SK-N-SH (cell line): ENCODE measurements around the gene FAM168A.

Experiments
- EP300 ChIP-seq, 2 experiments: IDR thresholded peaks; 2 replicates each; pipeline versions ENCODE4 v1.4.0 to v1.6.1; 2012; ENCODE audit warnings: borderline replicate concordance in 1 of 2, low read depth in 1 of 2, low read length in 1 of 2
- GATA2 ChIP-seq: sonication (generic); formaldehyde crosslinking; IDR thresholded peaks from 2 replicates; pipeline ENCODE4 v1.5.0; 2020; ENCODE audit warnings: mild to moderate bottlenecking, missing genetic modification reagents
- JUND ChIP-seq: IDR thresholded peaks from 2 replicates; pipeline ENCODE4 v1.4.0; 2012
- POLR2AphosphoS5 ChIP-seq: IDR thresholded peaks from 2 replicates; pipeline ENCODE4 v1.6.1; 2012; ENCODE audit warnings: low read depth, low read length
- RAD21 ChIP-seq: IDR thresholded peaks from 2 replicates; pipeline ENCODE4 v1.6.1; 2012; ENCODE audit warnings: mild to moderate bottlenecking, low read length
- RFX5 ChIP-seq: IDR thresholded peaks from 2 replicates; pipeline ENCODE4 v1.6.1; 2012; ENCODE audit warnings: mild to moderate bottlenecking, improper control_type of control experiment, low read length
- SIN3A ChIP-seq: IDR thresholded peaks from 2 replicates; pipeline ENCODE4 v1.6.1; 2012; ENCODE audit warnings: low read depth, mild to moderate bottlenecking, low read length, moderate library complexity, borderline replicate concordance
- TAF1 ChIP-seq: IDR thresholded peaks from 2 replicates; pipeline ENCODE4 v1.6.1; 2012; ENCODE audit warnings: low read depth, mild to moderate bottlenecking, low read length, moderate library complexity, borderline replicate concordance
- YY1 ChIP-seq: IDR thresholded peaks from 2 replicates; pipeline ENCODE4 v1.4.0; 2012; ENCODE audit warnings: low read depth, mild to moderate bottlenecking
- TF ChIP-seq, protein P1 (sequence below): fragments of 200-600 bp; sonication (generic); IDR thresholded peaks from 2 replicates; pipeline ENCODE4 v1.6.1; 2017; ENCODE audit warnings: antibody characterized with exemption, mild to moderate bottlenecking, moderate library complexity
- TF ChIP-seq, protein P2 (sequence below): IDR thresholded peaks from 2 replicates; pipeline ENCODE4 v1.6.1; 2012; ENCODE audit warnings: mild to moderate bottlenecking, low read depth, low read length, moderate library complexity
- TF ChIP-seq, protein P3 (sequence below): IDR thresholded peaks from 2 replicates; pipeline ENCODE4 v1.4.0; 2012; ENCODE audit warnings: low read depth
- TF ChIP-seq, protein P4 (sequence below): fragments of 150-350 bp; IDR thresholded peaks from 2 replicates; pipeline ENCODE4 v1.6.1; 2017; ENCODE audit warnings: antibody characterized with exemption, low read length, low read depth, borderline replicate concordance

- no peak for TF ChIP-seq GATA2 (CRISPR knock-in tag)
- TF ChIP-seq, protein P1, sequence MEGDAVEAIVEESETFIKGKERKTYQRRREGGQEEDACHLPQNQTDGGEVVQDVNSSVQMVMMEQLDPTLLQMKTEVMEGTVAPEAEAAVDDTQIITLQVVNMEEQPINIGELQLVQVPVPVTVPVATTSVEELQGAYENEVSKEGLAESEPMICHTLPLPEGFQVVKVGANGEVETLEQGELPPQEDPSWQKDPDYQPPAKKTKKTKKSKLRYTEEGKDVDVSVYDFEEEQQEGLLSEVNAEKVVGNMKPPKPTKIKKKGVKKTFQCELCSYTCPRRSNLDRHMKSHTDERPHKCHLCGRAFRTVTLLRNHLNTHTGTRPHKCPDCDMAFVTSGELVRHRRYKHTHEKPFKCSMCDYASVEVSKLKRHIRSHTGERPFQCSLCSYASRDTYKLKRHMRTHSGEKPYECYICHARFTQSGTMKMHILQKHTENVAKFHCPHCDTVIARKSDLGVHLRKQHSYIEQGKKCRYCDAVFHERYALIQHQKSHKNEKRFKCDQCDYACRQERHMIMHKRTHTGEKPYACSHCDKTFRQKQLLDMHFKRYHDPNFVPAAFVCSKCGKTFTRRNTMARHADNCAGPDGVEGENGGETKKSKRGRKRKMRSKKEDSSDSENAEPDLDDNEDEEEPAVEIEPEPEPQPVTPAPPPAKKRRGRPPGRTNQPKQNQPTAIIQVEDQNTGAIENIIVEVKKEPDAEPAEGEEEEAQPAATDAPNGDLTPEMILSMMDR, result no peak
- no peak for TF ChIP-seq POLR2AphosphoS5
- TF ChIP-seq, protein P2, sequence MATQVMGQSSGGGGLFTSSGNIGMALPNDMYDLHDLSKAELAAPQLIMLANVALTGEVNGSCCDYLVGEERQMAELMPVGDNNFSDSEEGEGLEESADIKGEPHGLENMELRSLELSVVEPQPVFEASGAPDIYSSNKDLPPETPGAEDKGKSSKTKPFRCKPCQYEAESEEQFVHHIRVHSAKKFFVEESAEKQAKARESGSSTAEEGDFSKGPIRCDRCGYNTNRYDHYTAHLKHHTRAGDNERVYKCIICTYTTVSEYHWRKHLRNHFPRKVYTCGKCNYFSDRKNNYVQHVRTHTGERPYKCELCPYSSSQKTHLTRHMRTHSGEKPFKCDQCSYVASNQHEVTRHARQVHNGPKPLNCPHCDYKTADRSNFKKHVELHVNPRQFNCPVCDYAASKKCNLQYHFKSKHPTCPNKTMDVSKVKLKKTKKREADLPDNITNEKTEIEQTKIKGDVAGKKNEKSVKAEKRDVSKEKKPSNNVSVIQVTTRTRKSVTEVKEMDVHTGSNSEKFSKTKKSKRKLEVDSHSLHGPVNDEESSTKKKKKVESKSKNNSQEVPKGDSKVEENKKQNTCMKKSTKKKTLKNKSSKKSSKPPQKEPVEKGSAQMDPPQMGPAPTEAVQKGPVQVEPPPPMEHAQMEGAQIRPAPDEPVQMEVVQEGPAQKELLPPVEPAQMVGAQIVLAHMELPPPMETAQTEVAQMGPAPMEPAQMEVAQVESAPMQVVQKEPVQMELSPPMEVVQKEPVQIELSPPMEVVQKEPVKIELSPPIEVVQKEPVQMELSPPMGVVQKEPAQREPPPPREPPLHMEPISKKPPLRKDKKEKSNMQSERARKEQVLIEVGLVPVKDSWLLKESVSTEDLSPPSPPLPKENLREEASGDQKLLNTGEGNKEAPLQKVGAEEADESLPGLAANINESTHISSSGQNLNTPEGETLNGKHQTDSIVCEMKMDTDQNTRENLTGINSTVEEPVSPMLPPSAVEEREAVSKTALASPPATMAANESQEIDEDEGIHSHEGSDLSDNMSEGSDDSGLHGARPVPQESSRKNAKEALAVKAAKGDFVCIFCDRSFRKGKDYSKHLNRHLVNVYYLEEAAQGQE, result no peak
- TF ChIP-seq YY1, result no peak
- TF ChIP-seq SIN3A, result no peak
- TF ChIP-seq, protein P3, sequence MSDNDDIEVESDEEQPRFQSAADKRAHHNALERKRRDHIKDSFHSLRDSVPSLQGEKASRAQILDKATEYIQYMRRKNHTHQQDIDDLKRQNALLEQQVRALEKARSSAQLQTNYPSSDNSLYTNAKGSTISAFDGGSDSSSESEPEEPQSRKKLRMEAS, result no peak
- TF ChIP-seq EP300 (IDR thresholded peaks at IDR 0.05; ENCODE audit: borderline replicate concordance in 1 of 2, low read depth in 1 of 2, low read length in 1 of 2), result no peak
- no peak for TF ChIP-seq JUND
- TF ChIP-seq RAD21, result no peak
- no peak for TF ChIP-seq RFX5
- TF ChIP-seq, protein P4, sequence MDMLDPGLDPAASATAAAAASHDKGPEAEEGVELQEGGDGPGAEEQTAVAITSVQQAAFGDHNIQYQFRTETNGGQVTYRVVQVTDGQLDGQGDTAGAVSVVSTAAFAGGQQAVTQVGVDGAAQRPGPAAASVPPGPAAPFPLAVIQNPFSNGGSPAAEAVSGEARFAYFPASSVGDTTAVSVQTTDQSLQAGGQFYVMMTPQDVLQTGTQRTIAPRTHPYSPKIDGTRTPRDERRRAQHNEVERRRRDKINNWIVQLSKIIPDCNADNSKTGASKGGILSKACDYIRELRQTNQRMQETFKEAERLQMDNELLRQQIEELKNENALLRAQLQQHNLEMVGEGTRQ, result no peak
- TF ChIP-seq TAF1, result no peak
Observed at GRCh38 chr11:73365352-73366264, 232.3 kb downstream of the FAM168A start.
